Glutamatergic neuron (in vitro differentiated cells): ENCODE data around the gene LHFPL2. TPM values are rescaled to one million over a fixed set of nuclear protein-coding genes. Genes with fewer than 3 reads are reported as not detected.
"Not testable (repeated sequence)": the region's sequence is repeated elsewhere in the genome, so short reads cannot be mapped to it uniquely, and the experiment has no call there.

ENCODE experiments used
- DNase-seq: peaks from one replicate; pipeline ENCODE4 v3.0.0; 2022
- H3K27ac Mint-ChIP-seq: one replicate; pipeline ENCODE4 v1.8.0; 2020; ENCODE audit warnings: mild to moderate bottlenecking, mixed read lengths, inconsistent platforms; ENCODE audit not compliant: unreplicated experiment
- H3K27me3 Mint-ChIP-seq: one replicate; pipeline ENCODE4 v1.8.0; 2020; ENCODE audit warnings: mild to moderate bottlenecking, moderate library complexity, mixed read lengths, inconsistent platforms; ENCODE audit not compliant: unreplicated experiment
- H3K36me3 Mint-ChIP-seq: one replicate; pipeline ENCODE4 v1.8.0; 2020; ENCODE audit warnings: mild to moderate bottlenecking, mixed read lengths, inconsistent platforms; ENCODE audit not compliant: unreplicated experiment
- H3K4me1 Mint-ChIP-seq: one replicate; pipeline ENCODE4 v1.8.0; 2020; ENCODE audit warnings: mild to moderate bottlenecking, low read depth, mixed read lengths, inconsistent platforms; ENCODE audit not compliant: unreplicated experiment
- H3K4me3 Mint-ChIP-seq: one replicate; pipeline ENCODE4 v1.8.0; 2020; ENCODE audit warnings: mild to moderate bottlenecking, mixed read lengths, inconsistent platforms; ENCODE audit not compliant: unreplicated experiment
- H3K9me3 Mint-ChIP-seq: one replicate; pipeline ENCODE4 v1.8.0; 2020; ENCODE audit warnings: mild to moderate bottlenecking, moderate library complexity, mixed read lengths, inconsistent platforms; ENCODE audit not compliant: unreplicated experiment
- total RNA-seq: library from RNA; stranded (reverse); fragmentation: NEBNext Ultra II Directional; extraction: Animal tissue kit (Norgen Biotek cat#: 25700); gene quantifications from one replicate; pipeline ENCODE4 v1.2.1, GENCODE V29; 2021; ENCODE audit not compliant: unreplicated experiment
- TF ChIP-seq, protein P1 (sequence below): fragments of 200-600 bp; sonication (generic); IDR thresholded peaks from one replicate; pipeline ENCODE4 v1.5.0; 2021; ENCODE audit not compliant: partially characterized antibody, unreplicated experiment

Gene LHFPL2
- total RNA-seq, 1 donor from 2014 or later: 2.5 TPM

- peaks cover 7% of the 10 kb centered on the region for H3K27me3 Mint-ChIP-seq
- H3K36me3 Mint-ChIP-seq: peaks cover 15% of the 10 kb centered on the region
- peaks cover 5% of the 10 kb centered on the region for H3K4me1 Mint-ChIP-seq
- no peak for DNase-seq
- H3K4me3 Mint-ChIP-seq: no peak overlapping the region
- TF ChIP-seq, protein P1, sequence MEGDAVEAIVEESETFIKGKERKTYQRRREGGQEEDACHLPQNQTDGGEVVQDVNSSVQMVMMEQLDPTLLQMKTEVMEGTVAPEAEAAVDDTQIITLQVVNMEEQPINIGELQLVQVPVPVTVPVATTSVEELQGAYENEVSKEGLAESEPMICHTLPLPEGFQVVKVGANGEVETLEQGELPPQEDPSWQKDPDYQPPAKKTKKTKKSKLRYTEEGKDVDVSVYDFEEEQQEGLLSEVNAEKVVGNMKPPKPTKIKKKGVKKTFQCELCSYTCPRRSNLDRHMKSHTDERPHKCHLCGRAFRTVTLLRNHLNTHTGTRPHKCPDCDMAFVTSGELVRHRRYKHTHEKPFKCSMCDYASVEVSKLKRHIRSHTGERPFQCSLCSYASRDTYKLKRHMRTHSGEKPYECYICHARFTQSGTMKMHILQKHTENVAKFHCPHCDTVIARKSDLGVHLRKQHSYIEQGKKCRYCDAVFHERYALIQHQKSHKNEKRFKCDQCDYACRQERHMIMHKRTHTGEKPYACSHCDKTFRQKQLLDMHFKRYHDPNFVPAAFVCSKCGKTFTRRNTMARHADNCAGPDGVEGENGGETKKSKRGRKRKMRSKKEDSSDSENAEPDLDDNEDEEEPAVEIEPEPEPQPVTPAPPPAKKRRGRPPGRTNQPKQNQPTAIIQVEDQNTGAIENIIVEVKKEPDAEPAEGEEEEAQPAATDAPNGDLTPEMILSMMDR: no peak
- H3K9me3 Mint-ChIP-seq: peaks cover 8% of the 10 kb centered on the region
- no peak overlapping the region for H3K27ac Mint-ChIP-seq
These were observed 26.1 kb downstream of the LHFPL2 start for GRCh38 chr5:78622302-78622971.

DNA sequence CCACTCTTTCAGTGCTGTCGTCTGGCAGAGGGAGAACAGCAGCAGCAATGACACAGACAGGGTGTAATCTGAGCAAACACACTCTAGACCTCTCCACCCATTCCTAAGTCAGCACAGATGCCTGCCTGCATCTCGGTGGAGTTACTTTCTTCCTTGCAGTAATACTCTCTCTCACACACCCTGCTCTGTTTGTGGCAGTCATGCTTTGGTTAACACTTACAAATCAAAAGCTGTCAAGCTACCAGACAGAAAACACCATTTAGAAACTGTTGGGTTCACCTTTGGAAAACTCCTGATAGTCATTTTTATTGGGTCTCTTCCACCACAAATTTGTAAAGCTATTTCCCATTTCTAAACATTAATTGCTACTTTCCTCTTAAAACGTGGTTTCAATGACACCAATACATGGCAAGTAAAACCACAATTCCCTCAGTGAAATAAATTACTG is 27.3 kb downstream of the LHFPL2 start:
- TF ChIP-seq, protein P1: no peak
- H3K4me3 Mint-ChIP-seq: no peak overlapping the region

GRCh38 chr5:78620119-78620518 is 28.5 kb downstream of the LHFPL2 start:
- H3K27me3 Mint-ChIP-seq, H3K9me3 Mint-ChIP-seq, H3K27ac Mint-ChIP-seq, H3K4me3 Mint-ChIP-seq, DNase-seq, H3K4me1 Mint-ChIP-seq: not testable (repeated sequence)
- peaks cover 13% of the 10 kb centered on the region for H3K36me3 Mint-ChIP-seq

More for the DNA sequence above, 27.3 kb downstream of the LHFPL2 start:
- Mint-ChIP-seq H3K9me3 (peaks cover 7% of the 10 kb centered on the region), H3K4me1 (peaks cover 4% of the 10 kb centered on the region), H3K36me3 (peaks cover 13% of the 10 kb centered on the region), H3K27me3 (peaks cover 5% of the 10 kb centered on the region), H3K27ac (no peak overlapping the region)
- no peak for DNase-seq

DNA sequence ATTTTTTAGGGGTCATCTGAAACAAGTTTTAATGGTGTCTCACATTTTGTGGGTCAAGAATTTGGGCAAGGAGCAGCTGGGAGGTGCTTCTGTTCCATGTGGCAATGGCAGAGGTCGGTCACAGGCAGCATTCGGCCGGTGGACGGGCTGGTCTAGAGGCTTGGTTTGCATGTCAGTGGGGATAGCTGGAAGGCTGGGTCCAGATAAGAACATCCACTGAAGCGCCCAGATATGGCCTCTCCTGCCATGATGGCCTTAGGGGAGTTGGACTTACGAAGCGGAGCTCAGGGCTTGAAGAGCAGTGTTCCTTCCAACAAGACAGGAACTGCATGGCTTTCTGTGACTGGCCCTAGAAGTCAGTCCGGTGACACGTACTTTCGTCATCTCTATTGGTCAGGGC is 30.3 kb downstream of the LHFPL2 start:
- Mint-ChIP-seq H3K36me3 (peaks cover 13% of the 10 kb centered on the region), H3K4me1 (peaks cover 4% of the 10 kb centered on the region), H3K4me3 (no peak overlapping the region), H3K27ac (no peak overlapping the region), H3K9me3 (peaks cover 5% of the 10 kb centered on the region), H3K27me3 (peaks cover 2% of the 10 kb centered on the region)
- DNase-seq: no peak
- TF ChIP-seq, protein P1: no peak

GRCh38 chr5:78615697-78616096 is 32.9 kb downstream of the LHFPL2 start:
- Mint-ChIP-seq H3K4me3 (no peak overlapping the region), H3K27me3 (peaks cover 1% of the 10 kb centered on the region), H3K36me3 (peaks cover 8% of the 10 kb centered on the region), H3K27ac (no peak overlapping the region), H3K4me1 (peaks cover 4% of the 10 kb centered on the region), H3K9me3 (peaks cover 7% of the 10 kb centered on the region)
- DNase-seq: no peak
- TF ChIP-seq, protein P1: no peak
